ENCODE results near the gene PEPD. TPM values are rescaled to one million over a fixed set of nuclear protein-coding genes. Genes with fewer than 3 reads are reported as not detected.

PEPD gene
- total and polyA plus RNA-seq, 5 experiments from 2014 or later, result 31.6 to 139 (median 117) TPM

GRCh38 chr19:33517922-33518321 lies 3.7 kb downstream of the PEPD start:
- DNase-seq (no peak), ATAC-seq (no peak)
- Mint-ChIP-seq H3K27ac (no peak overlapping the region), H3K9me3 (no peaks in the 10 kb centered on the region), H3K4me3 (no peak overlapping the region), H3K36me3 (peaks cover 0 to 6% (median 0%) of the 10 kb centered on the region in 3 donors), H3K4me1 (peaks cover 24 to 53% (median 46%) of the 10 kb centered on the region in 4 donors), H3K27me3 (no peaks in the 10 kb centered on the region)
- POLR2A ChIA-PET, result no interaction called here

DNA sequence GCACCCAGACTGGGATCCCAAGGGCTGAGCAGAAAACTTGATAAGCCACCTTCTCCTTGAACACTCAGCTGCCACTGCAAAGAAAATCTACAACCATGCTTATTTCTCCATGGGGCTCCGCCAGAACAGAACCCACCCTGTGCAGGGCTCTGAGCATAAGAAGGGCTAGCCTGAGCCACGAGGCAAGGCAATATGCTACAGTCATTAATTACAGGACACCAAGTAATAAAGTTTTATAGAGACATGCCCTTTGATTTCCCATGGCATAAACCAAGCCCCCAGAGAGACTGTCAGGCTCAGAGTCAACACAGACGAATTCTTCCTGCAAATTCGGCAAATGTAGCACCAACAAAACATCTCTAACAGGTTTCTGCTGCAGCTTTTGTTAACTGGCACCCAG lies 5.7 kb downstream of the PEPD start:
- Mint-ChIP-seq H3K4me1 (peaks cover 16 to 45% (median 31%) of the 10 kb centered on the region in 4 donors), H3K36me3 (peaks cover 0 to 10% (median 3%) of the 10 kb centered on the region in 3 donors), H3K27ac (no peak overlapping the region), H3K9me3 (no peaks in the 10 kb centered on the region), H3K4me3 (no peak overlapping the region), H3K27me3 (no peaks in the 10 kb centered on the region)
- POLR2A ChIA-PET, result no interaction called here
- no peak for ATAC-seq
- DNase-seq, result no peak

DNA sequence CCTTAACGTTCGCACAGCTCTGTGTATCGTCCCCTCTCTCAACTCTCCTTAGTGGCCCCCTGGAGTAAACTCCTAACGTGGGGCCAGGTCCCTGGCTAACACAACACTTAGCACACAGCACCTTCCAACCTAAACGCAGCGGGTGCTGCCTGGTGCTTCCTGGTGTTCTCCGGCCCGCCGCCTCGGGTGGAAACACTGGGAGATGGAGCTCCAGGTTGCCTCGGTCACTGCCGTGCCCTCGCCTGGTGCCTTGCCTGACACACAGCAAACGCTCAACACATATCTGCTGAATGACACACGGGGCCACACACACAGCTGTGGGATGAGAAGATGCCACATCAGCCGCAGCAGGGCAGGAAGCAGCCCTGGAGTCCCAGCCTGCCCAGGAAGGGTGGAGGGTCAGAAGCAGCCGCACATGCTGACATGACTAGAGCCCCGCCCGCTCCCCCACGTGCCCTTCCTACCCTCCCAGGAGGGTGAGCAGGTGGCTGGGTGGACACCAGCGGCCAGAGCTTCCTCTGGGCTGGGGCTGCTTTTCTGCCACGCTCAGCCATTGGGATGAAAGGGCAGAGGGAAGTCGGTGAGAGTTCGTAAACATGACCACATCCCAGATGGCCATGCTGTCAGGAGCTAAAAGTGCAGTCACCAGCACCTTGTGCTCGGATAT lies 6.6 kb downstream of the PEPD start:
- peak overlapping the region in 2 of 10 donors; percentile 68 to 72 for H3K27ac Mint-ChIP-seq
- no peaks in the 10 kb centered on the region for H3K27me3 Mint-ChIP-seq
- POLR2A ChIA-PET, result no interaction called here
- no peak for DNase-seq
- H3K4me3 Mint-ChIP-seq, result peak overlapping the region in 1 of 10 donors; percentile 22
- H3K9me3 Mint-ChIP-seq, result no peaks in the 10 kb centered on the region
- ATAC-seq, result no peak
- H3K36me3 Mint-ChIP-seq, result peaks cover 0 to 11% (median 5%) of the 10 kb centered on the region in 3 donors
- H3K4me1 Mint-ChIP-seq, result peaks cover 12 to 36% (median 24%) of the 10 kb centered on the region in 4 donors

DNA sequence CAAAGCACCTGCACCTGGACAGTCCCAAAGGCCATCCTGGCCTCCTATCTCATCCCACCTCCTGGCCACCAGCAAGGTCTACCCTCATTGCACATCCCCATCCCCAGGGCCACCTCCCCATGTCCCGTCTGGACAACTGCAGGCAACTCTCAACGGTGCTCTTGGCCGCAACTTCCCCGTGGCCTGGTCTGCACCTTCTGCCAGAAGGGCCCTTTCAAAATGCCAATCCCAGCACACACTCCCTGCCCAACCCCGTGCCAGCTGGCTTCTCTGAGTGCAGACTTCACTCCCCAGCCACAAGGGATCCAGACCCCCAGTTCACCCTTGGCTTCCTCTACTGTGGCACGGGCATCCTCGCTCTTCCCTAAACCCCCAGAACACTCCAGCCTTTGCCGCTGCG lies 8.2 kb downstream of the PEPD start:
- Mint-ChIP-seq H3K4me1 (peaks cover 12 to 30% (median 21%) of the 10 kb centered on the region in 4 donors), H3K27ac (peak overlapping the region in 1 of 10 donors; percentile 43), H3K36me3 (peaks cover 0 to 21% (median 5%) of the 10 kb centered on the region in 3 donors), H3K27me3 (no peaks in the 10 kb centered on the region), H3K9me3 (no peaks in the 10 kb centered on the region), H3K4me3 (no peak overlapping the region)
- no peak for ATAC-seq
- POLR2A ChIA-PET, result no interaction called here
- no peak for DNase-seq

DNA sequence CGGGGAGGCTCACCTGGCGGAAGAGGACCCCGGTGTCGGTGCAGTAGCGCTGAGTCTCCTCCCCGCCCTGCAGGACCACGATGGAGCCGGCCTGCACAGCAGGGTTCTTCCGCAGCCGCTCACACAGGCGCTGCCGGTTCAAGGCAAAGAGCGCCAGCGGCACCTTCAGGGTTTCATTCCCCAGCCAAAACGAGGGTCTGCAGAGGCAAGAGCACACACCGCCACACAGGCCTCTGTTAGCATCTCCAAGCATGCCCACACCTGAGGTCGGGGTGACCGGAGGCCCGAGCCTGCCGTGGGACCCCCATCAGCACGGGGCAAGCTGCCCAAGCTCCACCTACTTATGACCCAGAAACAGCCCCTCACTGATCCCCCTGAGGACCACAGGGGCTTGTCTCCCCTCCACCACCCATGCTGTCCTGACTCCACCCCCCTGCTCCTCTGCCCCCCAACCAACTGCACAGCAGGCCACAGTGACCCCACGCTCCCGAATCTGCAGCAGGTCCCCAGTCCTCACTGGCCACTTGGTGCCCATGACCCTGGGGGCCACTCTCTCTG lies 8.9 kb downstream of the PEPD start:
- no peak for DNase-seq
- no peak overlapping the region for H3K27ac Mint-ChIP-seq
- no peak for ATAC-seq
- no peaks in the 10 kb centered on the region for H3K27me3 Mint-ChIP-seq
- no peak overlapping the region for H3K4me3 Mint-ChIP-seq
- POLR2A ChIA-PET, result no interaction called here
- peaks cover 12 to 30% (median 21%) of the 10 kb centered on the region in 4 donors for H3K4me1 Mint-ChIP-seq
- H3K36me3 Mint-ChIP-seq, result peaks cover 0 to 21% (median 5%) of the 10 kb centered on the region in 3 donors
- no peaks in the 10 kb centered on the region for H3K9me3 Mint-ChIP-seq

DNA sequence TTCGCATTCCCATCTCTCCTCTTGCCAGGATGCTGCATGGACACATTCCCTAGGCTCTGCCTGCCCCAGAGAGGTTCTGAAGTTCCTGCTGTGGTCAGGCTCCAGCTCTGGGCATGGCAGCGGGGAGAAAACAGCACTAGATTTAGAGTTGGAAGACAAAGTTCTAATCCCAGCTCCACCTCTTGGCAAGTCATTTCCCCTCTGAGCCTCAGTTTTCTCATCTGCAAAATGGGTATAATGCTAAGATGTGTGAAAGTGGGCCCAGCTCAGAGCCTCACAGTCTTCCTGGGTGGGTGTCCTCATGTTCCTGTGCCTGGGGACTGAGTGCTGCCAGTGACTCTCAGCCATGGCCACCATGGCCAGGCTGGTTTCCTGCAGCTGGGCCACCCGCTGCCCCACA lies 9.6 kb downstream of the PEPD start:
- Mint-ChIP-seq H3K27ac (no peak overlapping the region), H3K4me1 (peaks cover 12 to 31% (median 21%) of the 10 kb centered on the region in 4 donors), H3K4me3 (no peak overlapping the region), H3K36me3 (peaks cover 0 to 21% (median 5%) of the 10 kb centered on the region in 3 donors), H3K9me3 (no peaks in the 10 kb centered on the region), H3K27me3 (no peaks in the 10 kb centered on the region)
- DNase-seq, result no peak
- POLR2A ChIA-PET, result no interaction called here
- ATAC-seq, result no peak

DNA sequence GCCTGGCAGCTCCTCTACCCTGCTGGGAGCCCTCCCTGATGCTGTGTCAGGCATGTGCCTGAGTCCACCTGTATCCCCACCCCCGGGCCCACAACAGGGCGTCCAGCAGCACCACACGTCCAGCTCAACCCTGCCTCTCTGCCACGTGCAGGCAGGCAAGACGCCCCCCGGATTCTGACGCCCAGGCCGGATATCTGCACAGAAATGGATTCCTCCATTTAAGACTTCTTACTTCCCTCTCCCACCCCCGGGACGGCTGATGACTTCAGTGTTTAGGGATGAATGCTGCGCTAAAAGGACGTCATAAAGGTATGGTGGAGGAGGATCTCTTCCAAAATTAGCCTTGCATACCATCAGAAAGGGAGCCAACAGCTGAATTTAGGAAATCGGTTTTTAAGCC lies 10.2 kb downstream of the PEPD start:
- peaks cover 11 to 37% (median 21%) of the 10 kb centered on the region in 4 donors for H3K4me1 Mint-ChIP-seq
- POLR2A ChIA-PET, result no interaction called here
- no peak for ATAC-seq
- peak overlapping the region in 1 of 10 donors; percentile 66 for H3K27ac Mint-ChIP-seq
- H3K36me3 Mint-ChIP-seq, result peaks cover 0 to 18% (median 5%) of the 10 kb centered on the region in 3 donors
- no peaks in the 10 kb centered on the region for H3K9me3 Mint-ChIP-seq
- no peaks in the 10 kb centered on the region for H3K27me3 Mint-ChIP-seq
- no peak overlapping the region for H3K4me3 Mint-ChIP-seq
- no peak for DNase-seq

GRCh38 chr19:33510462-33511194 lies 11.0 kb downstream of the PEPD start:
- DNase-seq, result no peak
- H3K27me3 Mint-ChIP-seq, result no peaks in the 10 kb centered on the region
- peaks cover 5 to 35% (median 21%) of the 10 kb centered on the region in 4 donors for H3K4me1 Mint-ChIP-seq
- ATAC-seq, result no peak
- H3K9me3 Mint-ChIP-seq, result no peaks in the 10 kb centered on the region
- peaks cover 0 to 20% (median 5%) of the 10 kb centered on the region in 3 donors for H3K36me3 Mint-ChIP-seq
- no peak overlapping the region for H3K27ac Mint-ChIP-seq
- no peak overlapping the region for H3K4me3 Mint-ChIP-seq
- POLR2A ChIA-PET, result interaction anchor here (0.8 kb wide), 1 partner anchor 10 kb away, joined by 3 read pairs; no protein-coding TSS in a partner anchor

- Mint-ChIP-seq H3K27ac (no peak overlapping the region), H3K36me3 (peaks cover 0 to 21% (median 5%) of the 10 kb centered on the region in 3 donors), H3K27me3 (no peaks in the 10 kb centered on the region), H3K4me1 (peaks cover under 1 to 29% (median 19%) of the 10 kb centered on the region in 4 donors), H3K9me3 (no peaks in the 10 kb centered on the region), H3K4me3 (no peak overlapping the region)
- ATAC-seq, result no peak
- POLR2A ChIA-PET, result interaction anchor here (0.8 kb wide), 1 partner anchor 10 kb away, joined by 3 read pairs; no protein-coding TSS in a partner anchor
- DNase-seq, result no peak
Measured at GRCh38 chr19:33509774-33510173, 11.8 kb downstream of the PEPD start.

GRCh38 chr19:33508941-33509614 lies 12.5 kb downstream of the PEPD start:
- Mint-ChIP-seq H3K36me3 (peaks cover 0 to 21% (median 5%) of the 10 kb centered on the region in 3 donors), H3K4me3 (no peak overlapping the region), H3K4me1 (peaks cover 0 to 22% (median 14%) of the 10 kb centered on the region in 4 donors), H3K27ac (no peak overlapping the region), H3K9me3 (no peaks in the 10 kb centered on the region), H3K27me3 (no peaks in the 10 kb centered on the region)
- DNase-seq (no peak), ATAC-seq (no peak)
- POLR2A ChIA-PET, result no interaction called here

DNA sequence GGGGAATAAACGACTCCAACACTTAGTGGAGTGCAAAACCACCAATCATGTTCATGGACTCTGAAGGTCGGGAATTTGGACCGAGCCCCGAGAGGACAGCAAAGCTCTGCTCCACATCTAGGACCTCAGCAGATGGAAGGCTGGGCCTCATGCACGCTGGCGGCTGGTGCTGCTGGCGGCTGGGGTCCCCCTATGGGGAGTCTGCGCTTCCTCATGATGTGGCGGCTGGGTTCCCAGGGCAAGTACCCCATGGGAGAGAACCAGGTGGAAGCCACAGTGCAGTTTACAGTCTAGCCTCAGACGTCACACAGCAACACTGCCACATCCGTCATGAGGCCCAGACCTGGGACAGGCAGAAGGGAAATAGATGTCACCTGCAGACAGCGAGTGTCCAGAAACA lies 13.2 kb downstream of the PEPD start:
- H3K4me3 Mint-ChIP-seq, result no peak overlapping the region
- H3K4me1 Mint-ChIP-seq, result peaks cover 0 to 16% (median 13%) of the 10 kb centered on the region in 4 donors
- H3K9me3 Mint-ChIP-seq, result no peaks in the 10 kb centered on the region
- no peak for ATAC-seq
- no peaks in the 10 kb centered on the region for H3K27me3 Mint-ChIP-seq
- POLR2A ChIA-PET, result no interaction called here
- H3K36me3 Mint-ChIP-seq, result peaks cover 0 to 21% (median 5%) of the 10 kb centered on the region in 3 donors
- no peak overlapping the region for H3K27ac Mint-ChIP-seq
- DNase-seq, result no peak

DNA sequence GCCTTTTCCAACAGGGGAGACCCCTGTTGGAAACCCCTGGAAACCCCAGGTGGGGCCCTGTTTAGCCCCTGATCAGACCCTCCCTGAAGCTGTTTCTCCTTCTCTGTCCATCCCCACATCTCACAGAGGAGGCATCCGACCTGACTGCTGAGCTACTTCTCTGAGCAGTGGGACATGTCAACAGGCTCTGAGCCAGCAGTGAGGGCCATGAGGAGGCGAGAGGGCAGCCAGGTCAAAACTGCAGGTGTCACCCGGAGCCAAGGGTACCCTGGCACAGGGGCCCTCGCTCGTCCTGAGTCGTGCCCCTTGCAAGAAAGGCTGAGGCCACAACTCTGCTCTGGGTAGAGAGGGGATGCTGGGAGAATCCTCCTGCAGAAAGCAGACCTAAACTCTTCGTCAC lies 13.6 kb downstream of the PEPD start:
- no peak overlapping the region for H3K4me3 Mint-ChIP-seq
- ATAC-seq (no peak), DNase-seq (no peak)
- H3K36me3 Mint-ChIP-seq, result peaks cover 0 to 18% (median 5%) of the 10 kb centered on the region in 3 donors
- H3K9me3 Mint-ChIP-seq, result no peaks in the 10 kb centered on the region
- H3K4me1 Mint-ChIP-seq, result peaks cover 0 to 12% (median 10%) of the 10 kb centered on the region in 4 donors
- no peak overlapping the region for H3K27ac Mint-ChIP-seq
- POLR2A ChIA-PET, result no interaction called here
- no peaks in the 10 kb centered on the region for H3K27me3 Mint-ChIP-seq
